GM21515 (cell line): ENCODE measurements around the gene CCDC136.

Experiments
- ATAC-seq: cut with Tn5 transposase; IDR thresholded peaks from one replicate; pipeline ENCODE4 v1.9.1; 2021; ENCODE audit not compliant: unreplicated experiment

The CCDC136 gene

GRCh38 chr7:128860158-128861073 is 68.6 kb downstream of the CCDC136 start:
- ATAC-seq = no peak

GRCh38 chr7:128861957-128862570 is 70.3 kb downstream of the CCDC136 start:
- ATAC-seq = peak; percentile 3

- ATAC-seq = peak; percentile 83
Observed at GRCh38 chr7:128862571-128863432, 71.0 kb downstream of the CCDC136 start, which contains the start of gene ATP6V1F. Gene ATP6V1F, plus strand, starts transcription at chr7:128862856. Its CDS starts 49 bp downstream, at chr7:128862905.

- ATAC-seq = peak; percentile 37
Observed at GRCh38 chr7:128863433-128863989, 71.7 kb downstream of the CCDC136 start.

- ATAC-seq = no peak
Observed at GRCh38 chr7:128865303-128865702, 73.5 kb downstream of the CCDC136 start.

GRCh38 chr7:128865996-128866877 is 74.5 kb downstream of the CCDC136 start:
- no peak for ATAC-seq

- no peak for ATAC-seq
Observed at GRCh38 chr7:128867241-128867640, 75.5 kb downstream of the CCDC136 start.

GRCh38 chr7:128867842-128868623 is 76.3 kb downstream of the CCDC136 start:
- no peak for ATAC-seq

GRCh38 chr7:128868624-128869137 is 76.9 kb downstream of the CCDC136 start:
- ATAC-seq = no peak

GRCh38 chr7:128869138-128869943 is 77.6 kb downstream of the CCDC136 start:
- no peak for ATAC-seq

- no peak for ATAC-seq
Observed at GRCh38 chr7:128869944-128870285, 78.1 kb downstream of the CCDC136 start.

GRCh38 chr7:128871050-128871449 is 79.3 kb downstream of the CCDC136 start:
- ATAC-seq = no peak
